ENCODE results near the gene PRLR. TPM values are rescaled to one million over a fixed set of nuclear protein-coding genes. Genes with fewer than 3 reads are reported as not detected.
A peak's percentile ranks its signal among the peaks of the same experiment; 100 is the strongest.
"Not testable (repeated sequence)": the region's sequence is repeated elsewhere in the genome, so short reads cannot be mapped to it uniquely, and the experiment has no call there.

Gene PRLR
- total RNA-seq = under 1 TPM in 1 of 2 donors, not detected in 1; 0.04 TPM

- peak in 1 of 2 donors; percentile 26 for ATAC-seq
- Mint-ChIP-seq H3K9me3 (no peaks in the 10 kb centered on the region), H3K27ac (no peak within 1 kb of the TSS), H3K36me3 (no peaks in the 10 kb centered on the region)
- peak in 1 of 2 donors; percentile 4 for DNase-seq (ENCODE audit: low spot score in 2 of 2)
These were observed at the start of gene PRLR for GRCh38 chr5:35230038-35230611. Gene PRLR (minus strand): TSS chr5:35230487. CDS start chr5:35089620, 140,867 bp downstream.

DNA sequence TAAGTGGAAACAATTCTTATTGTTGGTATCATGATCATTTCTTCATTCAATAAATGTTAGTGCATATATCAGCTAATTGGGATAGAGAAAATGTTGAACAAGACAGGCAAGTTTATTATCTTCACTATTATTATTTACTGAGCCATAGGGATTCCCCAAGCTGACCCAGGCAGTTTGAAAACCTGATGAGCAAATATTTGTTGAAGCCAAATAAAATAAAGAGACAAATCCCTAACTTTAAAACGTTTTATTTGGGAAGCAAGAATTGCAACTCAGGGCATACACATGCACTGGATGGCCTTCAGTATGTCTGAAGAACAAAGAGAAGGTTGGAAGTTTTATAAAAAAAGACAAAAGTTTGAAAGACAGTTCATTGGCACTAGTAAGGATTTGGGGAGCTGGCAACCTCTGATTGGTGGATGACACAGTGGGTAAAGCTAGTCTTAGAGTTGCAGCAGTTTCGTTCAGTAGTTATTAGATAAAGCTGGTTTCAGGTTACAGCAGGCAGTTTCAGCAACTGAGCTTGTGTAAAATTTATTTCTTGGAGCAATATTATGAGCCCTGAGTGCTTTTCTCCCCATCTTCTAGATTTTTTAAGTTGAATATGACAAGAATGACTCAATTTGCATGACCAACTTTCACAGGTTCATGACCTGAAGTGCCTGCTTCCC lies 44.7 kb upstream of the PRLR start:
- no peaks in the 10 kb centered on the region for H3K36me3 Mint-ChIP-seq
- DNase-seq (ENCODE audit: low spot score in 2 of 2) = no peak
- ATAC-seq = no peak
- H3K27ac Mint-ChIP-seq = no peak overlapping the region
- peaks cover 0 to 5% of the 10 kb centered on the region in 2 donors for H3K9me3 Mint-ChIP-seq

DNA sequence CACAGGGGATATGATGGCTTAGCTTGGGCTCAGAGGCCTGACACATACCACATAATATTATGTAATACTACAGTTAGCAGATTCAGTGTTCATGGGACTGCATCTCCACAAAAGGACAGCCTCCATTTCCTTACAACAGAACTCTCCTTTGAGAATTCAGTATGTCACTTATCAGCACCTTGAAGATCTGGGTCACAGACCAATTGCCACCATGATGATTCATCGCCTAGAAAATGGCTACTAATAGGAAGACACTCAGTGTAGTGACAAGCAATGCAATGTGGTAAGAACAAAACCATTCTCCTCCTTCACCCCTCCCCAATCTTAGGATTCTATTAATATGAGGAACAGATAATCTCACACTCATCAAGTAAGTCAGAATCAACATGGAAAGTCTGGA lies 38.7 kb upstream of the PRLR start:
- ATAC-seq = no peak
- no peak for DNase-seq (ENCODE audit: low spot score in 2 of 2)
- H3K27ac Mint-ChIP-seq = no peak overlapping the region
- H3K9me3 Mint-ChIP-seq = no peaks in the 10 kb centered on the region
- H3K36me3 Mint-ChIP-seq = no peaks in the 10 kb centered on the region

GRCh38 chr5:35266276-35266675 lies 36.0 kb upstream of the PRLR start:
- DNase-seq (ENCODE audit: low spot score in 2 of 2) (no peak), ATAC-seq (no peak)
- Mint-ChIP-seq H3K36me3 (no peaks in the 10 kb centered on the region), H3K9me3 (no peaks in the 10 kb centered on the region), H3K27ac (no peak overlapping the region)

DNA sequence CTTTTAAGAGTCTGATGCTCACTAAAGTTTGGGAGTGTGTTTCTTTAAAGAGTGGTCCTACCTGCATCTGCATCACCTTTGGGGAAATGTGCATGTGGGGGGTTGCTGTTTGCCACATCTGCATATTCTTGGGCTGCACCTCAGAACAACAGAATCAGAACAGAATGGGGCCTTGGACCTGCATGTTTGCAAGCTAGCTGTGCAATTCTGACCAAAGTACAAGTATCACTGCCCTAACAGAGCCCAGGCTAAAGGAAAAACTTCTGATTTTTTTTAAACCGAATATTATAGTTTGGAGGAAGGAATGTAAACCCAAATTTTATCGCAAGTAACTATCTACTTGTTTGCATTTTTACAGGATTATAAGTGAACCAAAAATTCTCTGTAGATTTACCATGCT lies 34.2 kb upstream of the PRLR start:
- Mint-ChIP-seq H3K9me3 (no peaks in the 10 kb centered on the region), H3K27ac (no peak overlapping the region), H3K36me3 (no peaks in the 10 kb centered on the region)
- ATAC-seq = no peak
- DNase-seq (ENCODE audit: low spot score in 2 of 2) = no peak

GRCh38 chr5:35263266-35263877 lies 33.1 kb upstream of the PRLR start:
- Mint-ChIP-seq H3K36me3 (no peaks in the 10 kb centered on the region), H3K27ac (no peak overlapping the region), H3K9me3 (peaks cover 0 to 5% of the 10 kb centered on the region in 2 donors)
- DNase-seq (ENCODE audit: low spot score in 2 of 2) (no peak), ATAC-seq (no peak)

GRCh38 chr5:35253582-35253981 lies 23.3 kb upstream of the PRLR start:
- Mint-ChIP-seq H3K36me3 (peaks cover 5 to 13% of the 10 kb centered on the region in 2 donors), H3K9me3 (peaks cover 14 to 19% of the 10 kb centered on the region in 2 donors), H3K27ac (no peak overlapping the region)
- no peak for ATAC-seq
- no peak for DNase-seq (ENCODE audit: low spot score in 2 of 2)

DNA sequence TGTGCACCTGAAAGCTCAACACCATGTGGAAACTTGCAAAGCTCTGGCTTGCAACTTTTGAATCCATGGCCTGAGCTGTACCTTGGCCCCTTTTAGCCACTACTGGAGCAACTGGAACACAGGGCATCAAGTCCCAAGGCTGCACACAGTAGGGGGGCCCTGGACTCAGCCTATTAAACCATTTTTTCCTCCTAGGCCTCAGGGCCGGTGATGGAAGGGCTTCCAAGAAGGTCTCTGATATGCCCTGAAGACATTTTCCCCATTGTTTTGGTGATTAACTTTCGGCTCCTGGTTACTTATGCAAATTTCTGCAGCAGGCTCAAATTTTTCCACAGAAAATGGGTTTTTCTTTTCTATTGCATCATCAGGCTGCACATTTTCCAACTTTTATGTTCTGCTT lies 22.7 kb upstream of the PRLR start:
- ATAC-seq = no peak
- H3K36me3 Mint-ChIP-seq = peaks cover 5 to 13% of the 10 kb centered on the region in 2 donors

GRCh38 chr5:35248843-35249780 lies 18.8 kb upstream of the PRLR start:
- ATAC-seq = no peak
- peaks cover 5 to 8% of the 10 kb centered on the region in 2 donors for H3K36me3 Mint-ChIP-seq

More for the DNA sequence above, 22.7 kb upstream of the PRLR start:
- peaks cover 14 to 19% of the 10 kb centered on the region in 2 donors for H3K9me3 Mint-ChIP-seq
- DNase-seq (ENCODE audit: low spot score in 2 of 2) = no peak
- H3K27ac Mint-ChIP-seq = no peak overlapping the region

DNA sequence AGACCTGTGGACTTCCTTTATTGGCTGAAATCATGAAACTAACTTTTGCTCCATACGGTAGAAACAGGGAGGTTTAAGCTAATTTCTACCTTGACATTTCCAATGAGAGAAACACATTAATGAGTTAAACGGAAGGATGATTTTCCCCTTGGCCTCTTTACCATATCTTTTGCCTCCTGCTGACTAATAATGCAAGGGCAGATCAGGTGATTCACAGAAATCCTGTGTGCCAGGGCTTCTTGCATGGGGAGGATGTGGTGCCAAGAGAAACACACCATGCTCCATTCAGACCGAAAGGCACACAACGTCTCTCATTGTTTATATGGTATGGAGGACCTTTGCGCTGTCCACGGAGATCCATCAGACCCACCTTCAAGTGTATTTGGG lies 17.4 kb upstream of the PRLR start:
- Mint-ChIP-seq H3K36me3 (no peaks in the 10 kb centered on the region), H3K9me3 (peaks cover 0 to 6% of the 10 kb centered on the region in 2 donors), H3K27ac (no peak overlapping the region)
- no peak for ATAC-seq
- DNase-seq (ENCODE audit: low spot score in 2 of 2) = no peak

More at GRCh38 chr5:35248843-35249780, 18.8 kb upstream of the PRLR start:
- H3K27ac Mint-ChIP-seq = no peak overlapping the region
- no peak for DNase-seq (ENCODE audit: low spot score in 2 of 2)
- H3K9me3 Mint-ChIP-seq = peaks cover 6 to 14% of the 10 kb centered on the region in 2 donors

DNA sequence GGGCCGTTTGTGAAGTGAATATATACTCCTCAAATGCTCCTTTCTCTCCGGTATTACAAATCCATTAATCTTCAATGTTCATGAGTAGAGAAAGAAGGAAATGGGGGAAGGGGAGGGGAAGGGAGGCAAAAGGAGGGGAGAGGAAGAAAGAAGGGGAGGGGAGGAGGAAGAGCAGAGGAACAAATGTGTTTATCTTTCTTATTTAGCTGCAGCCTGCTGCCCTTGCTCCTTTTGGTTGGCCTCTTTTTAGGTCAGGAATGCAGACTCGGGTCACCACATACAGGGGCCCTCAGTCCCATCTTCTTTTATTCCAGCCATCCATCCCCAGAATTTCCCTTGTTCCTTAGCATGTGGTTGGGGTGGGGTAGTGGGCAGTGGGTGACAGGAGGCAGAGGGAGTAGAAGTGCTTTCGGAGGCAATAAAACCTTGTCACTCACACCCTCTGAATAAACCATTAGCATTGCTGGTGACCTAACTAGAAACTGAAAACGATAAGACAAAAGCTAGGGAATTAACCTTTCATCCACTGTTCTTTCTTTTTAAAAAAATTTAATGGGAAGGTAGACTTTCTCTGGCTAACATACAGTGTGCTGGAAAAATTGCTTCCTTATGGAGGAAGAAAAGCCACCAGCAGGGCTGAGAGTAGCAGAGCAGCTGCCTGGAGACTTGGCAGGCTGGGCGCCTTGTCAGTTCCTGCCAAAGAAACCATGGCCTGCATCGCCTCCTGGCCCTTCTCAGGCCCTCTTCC lies 16.8 kb upstream of the PRLR start:
- no peaks in the 10 kb centered on the region for H3K36me3 Mint-ChIP-seq
- DNase-seq (ENCODE audit: low spot score in 2 of 2) (no peak), ATAC-seq (no peak)
- peaks cover 0 to 5% of the 10 kb centered on the region in 2 donors for H3K9me3 Mint-ChIP-seq
- H3K27ac Mint-ChIP-seq = no peak overlapping the region

DNA sequence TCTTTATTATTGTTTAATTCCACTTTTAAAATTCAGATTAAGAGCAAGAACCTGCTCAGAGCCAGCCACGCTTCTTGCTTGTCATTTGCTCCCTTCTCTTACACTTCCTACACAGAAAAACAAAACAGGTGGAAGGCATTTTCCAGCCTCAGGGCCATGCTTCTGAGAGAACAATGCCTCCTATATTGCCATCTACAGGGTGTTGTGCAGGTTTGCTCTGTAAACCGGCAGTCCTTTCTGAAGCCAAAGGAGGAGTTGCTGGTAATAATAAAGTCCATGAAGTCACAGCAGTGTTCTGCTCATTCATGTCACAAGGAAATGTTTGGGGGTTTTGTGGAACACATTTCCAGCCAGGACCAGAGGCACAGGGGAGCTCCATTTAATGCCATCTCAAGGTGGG lies 16.1 kb upstream of the PRLR start:
- no peak for DNase-seq (ENCODE audit: low spot score in 2 of 2)
- no peak for ATAC-seq
- no peak overlapping the region for H3K27ac Mint-ChIP-seq
- no peaks in the 10 kb centered on the region for H3K9me3 Mint-ChIP-seq
- H3K36me3 Mint-ChIP-seq = no peaks in the 10 kb centered on the region

DNA sequence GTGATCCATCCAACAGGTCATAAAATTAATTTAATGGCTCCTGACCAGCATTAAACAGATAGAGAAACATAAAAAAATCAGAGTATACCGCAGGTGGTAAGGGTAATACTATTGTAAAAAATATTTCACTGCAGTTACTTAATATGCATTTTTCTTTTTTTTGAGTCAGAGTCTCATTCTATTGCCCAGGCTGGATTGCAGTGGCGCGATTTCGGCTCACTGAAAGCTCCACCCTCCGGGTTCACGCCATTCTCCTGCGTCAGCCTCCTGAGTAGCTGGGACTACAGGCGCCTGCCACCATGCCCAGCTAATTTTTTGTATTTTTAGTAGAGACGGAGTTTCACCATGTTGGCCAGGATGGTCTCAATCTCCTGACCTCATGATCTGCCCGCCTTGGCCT lies 15.1 kb upstream of the PRLR start:
- not testable (repeated sequence) for ATAC-seq; H3K36me3 Mint-ChIP-seq; H3K9me3 Mint-ChIP-seq; H3K27ac Mint-ChIP-seq; DNase-seq (ENCODE audit: low spot score in 2 of 2)

DNA sequence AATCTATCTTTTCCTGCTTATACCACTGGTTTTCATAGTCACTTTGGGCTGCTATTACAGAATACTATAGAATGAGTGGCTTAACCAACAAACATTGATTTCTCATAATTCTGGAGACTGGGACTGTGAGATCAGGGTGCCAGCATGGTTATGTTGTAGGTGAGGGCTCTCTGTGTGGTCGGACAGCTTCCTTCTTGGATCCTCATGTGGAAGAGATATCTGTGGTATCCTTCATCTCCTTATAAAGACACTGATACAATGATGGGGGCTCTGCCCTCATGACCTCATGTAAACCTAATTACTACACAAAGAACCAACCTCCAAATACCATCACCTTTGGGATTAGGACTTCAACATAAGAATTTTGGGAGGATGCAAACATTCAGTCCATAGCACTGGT lies 13.9 kb upstream of the PRLR start:
- Mint-ChIP-seq H3K9me3 (no peaks in the 10 kb centered on the region), H3K27ac (no peak overlapping the region), H3K36me3 (no peaks in the 10 kb centered on the region)
- DNase-seq (ENCODE audit: low spot score in 2 of 2) = no peak
- ATAC-seq = no peak

DNA sequence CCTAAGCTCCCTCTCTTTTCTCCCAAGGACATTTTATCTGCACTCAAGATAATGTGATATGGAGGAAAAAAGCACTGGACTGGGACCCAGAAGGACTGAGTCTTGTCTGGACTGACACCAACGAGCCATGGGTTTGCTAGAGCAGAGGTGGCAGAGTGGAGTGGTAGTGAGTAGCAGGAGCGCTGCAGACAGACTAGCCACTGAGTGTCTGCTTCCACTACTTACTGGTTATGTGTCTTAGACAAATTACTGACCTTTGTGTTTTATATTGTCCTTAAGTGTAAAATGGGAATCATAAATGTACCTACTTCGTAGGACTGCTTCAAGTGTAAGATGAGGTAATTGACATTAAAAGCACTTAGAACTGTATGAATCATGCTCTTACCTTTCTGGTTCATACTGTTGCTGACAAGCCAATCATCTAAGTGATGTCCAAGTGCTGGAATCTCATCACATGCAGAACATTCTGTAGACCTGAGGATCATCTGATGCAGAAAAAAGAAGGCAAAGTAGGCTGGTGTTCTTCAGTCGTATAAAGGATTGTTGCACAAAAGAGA lies 12.5 kb upstream of the PRLR start:
- Mint-ChIP-seq H3K36me3 (no peaks in the 10 kb centered on the region), H3K9me3 (no peaks in the 10 kb centered on the region), H3K27ac (no peak overlapping the region)
- ATAC-seq (no peak), DNase-seq (ENCODE audit: low spot score in 2 of 2) (no peak)

GRCh38 chr5:35240892-35241291 lies 10.6 kb upstream of the PRLR start:
- DNase-seq (ENCODE audit: low spot score in 2 of 2) (no peak), ATAC-seq (no peak)
- H3K9me3 Mint-ChIP-seq = no peaks in the 10 kb centered on the region
- H3K27ac Mint-ChIP-seq = no peak overlapping the region
- H3K36me3 Mint-ChIP-seq = no peaks in the 10 kb centered on the region

Data from activated naive CD4-positive, alpha-beta T cell treated with anti-CD3 and anti-CD28 coated beads, Interleukin-2, amount 50 U/mL, for 72 hours (primary cell).